Lower leg skin (tissue), 3 donors: ENCODE results near the gene LRFN2.

Experiments used
- POLR2A ChIP-seq, 2 donors: fragments of 450-650 bp; IDR thresholded peaks; one replicate each; pipeline ENCODE4 v1.6.1; 2016 to 2017; ENCODE audit warnings: antibody characterized with exemption in 2 of 2, mild to moderate bottlenecking in 1 of 2, moderate library complexity in 1 of 2
- TF ChIP-seq, protein P1 (sequence below), 3 donors: fragments of 450-650 bp; IDR thresholded peaks; one replicate each; pipeline ENCODE4 v1.5.1; 2016; ENCODE audit warnings: antibody characterized with exemption in 3 of 3, mild to moderate bottlenecking in 3 of 3, moderate library complexity in 2 of 3

DNA sequence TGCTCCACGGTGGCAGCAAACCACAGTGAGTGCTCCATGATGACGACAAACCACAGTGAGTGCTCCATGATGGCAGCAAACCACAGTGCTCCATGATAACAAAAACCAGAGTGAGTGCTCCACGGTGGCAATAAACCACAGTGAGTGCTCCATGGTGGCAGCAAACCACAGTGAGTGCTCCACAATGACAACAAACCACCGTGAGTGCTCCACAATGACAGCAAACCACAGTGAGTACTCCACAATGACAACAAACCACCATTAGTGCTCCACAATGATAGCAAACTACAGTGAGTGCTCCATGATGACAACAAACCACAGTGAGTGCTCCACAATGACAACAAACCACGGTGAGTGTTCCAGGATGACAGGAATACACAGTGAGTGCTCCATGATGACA, 36.0 kb upstream of the LRFN2 start:
- TF ChIP-seq, protein P1, sequence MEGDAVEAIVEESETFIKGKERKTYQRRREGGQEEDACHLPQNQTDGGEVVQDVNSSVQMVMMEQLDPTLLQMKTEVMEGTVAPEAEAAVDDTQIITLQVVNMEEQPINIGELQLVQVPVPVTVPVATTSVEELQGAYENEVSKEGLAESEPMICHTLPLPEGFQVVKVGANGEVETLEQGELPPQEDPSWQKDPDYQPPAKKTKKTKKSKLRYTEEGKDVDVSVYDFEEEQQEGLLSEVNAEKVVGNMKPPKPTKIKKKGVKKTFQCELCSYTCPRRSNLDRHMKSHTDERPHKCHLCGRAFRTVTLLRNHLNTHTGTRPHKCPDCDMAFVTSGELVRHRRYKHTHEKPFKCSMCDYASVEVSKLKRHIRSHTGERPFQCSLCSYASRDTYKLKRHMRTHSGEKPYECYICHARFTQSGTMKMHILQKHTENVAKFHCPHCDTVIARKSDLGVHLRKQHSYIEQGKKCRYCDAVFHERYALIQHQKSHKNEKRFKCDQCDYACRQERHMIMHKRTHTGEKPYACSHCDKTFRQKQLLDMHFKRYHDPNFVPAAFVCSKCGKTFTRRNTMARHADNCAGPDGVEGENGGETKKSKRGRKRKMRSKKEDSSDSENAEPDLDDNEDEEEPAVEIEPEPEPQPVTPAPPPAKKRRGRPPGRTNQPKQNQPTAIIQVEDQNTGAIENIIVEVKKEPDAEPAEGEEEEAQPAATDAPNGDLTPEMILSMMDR (IDR thresholded peaks at IDR 0.05), result no peak
- TF ChIP-seq POLR2A (IDR thresholded peaks at IDR 0.05), result no peak
